Neural progenitor cell (in vitro differentiated cells): Measurements from ENCODE around the gene PLEKHM1.

Experiments
- EZH2 ChIP-seq: fragments of 200-600 bp; sonication (generic); IDR thresholded peaks from 2 replicates; pipeline ENCODE4 v1.6.1; 2017; ENCODE audit warnings: antibody characterized with exemption, mild to moderate bottlenecking, moderate library complexity
- EZH2phosphoT487 ChIP-seq: fragments of 200-600 bp; sonication (generic); IDR thresholded peaks from 2 replicates; pipeline ENCODE4 v1.6.1; 2017; ENCODE audit warnings: antibody characterized with exemption
- TF ChIP-seq, protein P1 (sequence below): fragments of 200-600 bp; sonication (generic); IDR thresholded peaks from 2 replicates; pipeline ENCODE4 v1.5.1; 2017; ENCODE audit warnings: antibody characterized with exemption, mild to moderate bottlenecking

DNA sequence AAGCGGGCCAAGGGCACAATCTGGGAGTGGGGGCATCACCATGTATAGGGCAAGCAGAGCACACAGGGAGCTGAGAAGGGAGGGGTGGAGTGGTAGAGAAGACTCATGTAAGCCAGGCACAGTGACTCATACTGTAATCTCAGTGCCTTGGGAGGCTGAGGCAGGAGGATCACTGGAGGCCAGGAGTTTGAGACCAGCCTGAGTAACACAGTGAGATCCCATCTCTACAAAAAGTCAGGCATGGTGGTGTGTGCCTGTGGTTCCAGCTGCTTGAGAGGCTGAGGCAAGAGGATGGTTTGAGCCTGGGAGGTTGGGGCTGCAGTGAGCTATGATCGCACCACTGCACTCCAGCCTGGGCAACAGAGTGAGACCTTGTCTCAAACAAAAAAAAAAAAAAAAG lies 98.6 kb downstream of the PLEKHM1 start:
- TF ChIP-seq, protein P1, sequence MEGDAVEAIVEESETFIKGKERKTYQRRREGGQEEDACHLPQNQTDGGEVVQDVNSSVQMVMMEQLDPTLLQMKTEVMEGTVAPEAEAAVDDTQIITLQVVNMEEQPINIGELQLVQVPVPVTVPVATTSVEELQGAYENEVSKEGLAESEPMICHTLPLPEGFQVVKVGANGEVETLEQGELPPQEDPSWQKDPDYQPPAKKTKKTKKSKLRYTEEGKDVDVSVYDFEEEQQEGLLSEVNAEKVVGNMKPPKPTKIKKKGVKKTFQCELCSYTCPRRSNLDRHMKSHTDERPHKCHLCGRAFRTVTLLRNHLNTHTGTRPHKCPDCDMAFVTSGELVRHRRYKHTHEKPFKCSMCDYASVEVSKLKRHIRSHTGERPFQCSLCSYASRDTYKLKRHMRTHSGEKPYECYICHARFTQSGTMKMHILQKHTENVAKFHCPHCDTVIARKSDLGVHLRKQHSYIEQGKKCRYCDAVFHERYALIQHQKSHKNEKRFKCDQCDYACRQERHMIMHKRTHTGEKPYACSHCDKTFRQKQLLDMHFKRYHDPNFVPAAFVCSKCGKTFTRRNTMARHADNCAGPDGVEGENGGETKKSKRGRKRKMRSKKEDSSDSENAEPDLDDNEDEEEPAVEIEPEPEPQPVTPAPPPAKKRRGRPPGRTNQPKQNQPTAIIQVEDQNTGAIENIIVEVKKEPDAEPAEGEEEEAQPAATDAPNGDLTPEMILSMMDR: no peak
- no peak for TF ChIP-seq EZH2
- no peak for TF ChIP-seq EZH2phosphoT487
